GM18502 (cell line): ENCODE results near the gene MRPL49.
"Not testable (repeated sequence)": the region's sequence is repeated elsewhere in the genome, so short reads cannot be mapped to it uniquely, and the experiment has no call there.

ENCODE experiments used
- ATAC-seq: cut with Tn5 transposase; IDR thresholded peaks from one replicate; pipeline ENCODE4 v1.9.1; 2021; ENCODE audit warnings: mild to moderate bottlenecking; ENCODE audit not compliant: unreplicated experiment, poor library complexity

Gene MRPL49

DNA sequence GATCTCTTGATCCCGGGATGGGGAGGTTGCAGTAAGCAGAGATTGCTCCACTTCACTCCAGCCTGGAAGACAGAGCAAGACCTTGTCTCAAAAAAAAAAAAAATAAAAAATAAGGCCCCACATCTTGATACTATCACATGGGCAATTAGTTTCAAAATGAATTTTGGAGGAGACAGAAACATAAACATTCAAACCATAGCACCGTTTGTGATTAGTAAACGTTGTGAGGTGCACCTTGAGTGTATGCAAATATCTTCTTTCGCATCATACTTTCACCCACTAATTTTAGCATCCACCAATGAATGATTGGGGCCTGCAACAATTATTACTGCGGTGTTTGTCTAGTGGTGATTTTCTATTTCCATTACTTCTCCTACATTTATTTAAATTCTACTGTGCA is 36.9 kb downstream of the MRPL49 start:
- ATAC-seq, result no peak

DNA sequence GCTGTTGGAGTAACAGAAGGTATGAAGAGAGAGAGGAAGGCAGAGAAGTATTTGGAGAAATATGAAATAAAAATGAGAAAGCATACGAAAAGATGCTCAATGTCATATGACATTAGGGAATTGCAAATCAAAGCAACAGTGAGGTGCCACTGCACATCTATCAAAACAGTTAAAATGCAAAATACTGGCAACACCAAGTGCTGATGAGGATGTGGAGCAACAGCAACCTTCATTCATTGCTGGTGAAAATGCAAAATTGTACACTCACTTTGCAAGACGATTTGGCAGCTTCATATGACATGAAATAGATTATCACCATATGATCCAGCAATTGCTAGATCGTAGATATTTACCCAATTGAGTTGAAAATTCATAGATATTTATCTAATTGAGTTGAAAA is 38.5 kb downstream of the MRPL49 start:
- no peak for ATAC-seq

DNA sequence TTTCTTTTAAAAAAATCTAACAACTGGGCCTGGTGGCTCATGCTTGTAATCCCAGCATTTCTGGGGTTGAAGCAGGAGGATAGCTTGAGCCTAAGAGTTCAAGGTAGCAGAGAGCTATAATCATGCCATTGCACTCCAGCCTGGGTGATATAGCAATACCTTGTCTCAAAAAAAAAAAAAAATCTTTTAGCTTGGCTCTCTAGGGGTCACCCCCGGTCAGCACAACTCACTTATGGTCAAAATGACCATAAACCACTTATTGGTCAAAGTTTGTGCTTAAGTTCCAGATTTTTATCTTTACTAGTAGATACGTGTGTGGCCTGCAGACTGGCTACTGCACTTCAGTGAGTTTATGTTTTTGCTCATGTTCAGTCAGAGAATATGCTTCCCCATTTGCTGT is 41.6 kb downstream of the MRPL49 start:
- no peak for ATAC-seq

GRCh38 chr11:65165410-65166317 is 43.5 kb downstream of the MRPL49 start:
- ATAC-seq, result no peak

GRCh38 chr11:65166893-65167292 is 44.8 kb downstream of the MRPL49 start:
- no peak for ATAC-seq

GRCh38 chr11:65167656-65168055 is 45.5 kb downstream of the MRPL49 start:
- ATAC-seq, result no peak

- ATAC-seq, result no peak
Observed at GRCh38 chr11:65169164-65169641, 47.1 kb downstream of the MRPL49 start.

- no peak for ATAC-seq
Observed at GRCh38 chr11:65170058-65170534, 48.0 kb downstream of the MRPL49 start, which contains the start of gene SPDYC. Gene SPDYC, plus strand, starts transcription at chr11:65170233. Its CDS starts 1,125 bp downstream, at chr11:65171358.

GRCh38 chr11:65172600-65172999 is 50.5 kb downstream of the MRPL49 start:
- ATAC-seq, result no peak

GRCh38 chr11:65174571-65175010 is 52.5 kb downstream of the MRPL49 start:
- ATAC-seq, result not testable (repeated sequence)
